ENCODE measurements around the gene STK17B.

The STK17B gene

GRCh38 chr2:196183528-196184231 is 12.3 kb upstream of the STK17B start:
- no peak for DNase-seq

GRCh38 chr2:196183172-196183473 is 11.7 kb upstream of the STK17B start:
- DNase-seq, result no peak

GRCh38 chr2:196182439-196183171 is 11.2 kb upstream of the STK17B start:
- no peak for DNase-seq

GRCh38 chr2:196181484-196181883 is 10.1 kb upstream of the STK17B start:
- peak; percentile 38 for DNase-seq

GRCh38 chr2:196177124-196177523 is 5.7 kb upstream of the STK17B start:
- no peak for DNase-seq

GRCh38 chr2:196176142-196176738 is 4.9 kb upstream of the STK17B start:
- no peak for DNase-seq

GRCh38 chr2:196174404-196174803 is 3.0 kb upstream of the STK17B start:
- DNase-seq, result no peak

- no peak for DNase-seq
Observed at GRCh38 chr2:196173505-196173904, 2.1 kb upstream of the STK17B start.

GRCh38 chr2:196172951-196173350 is 1.6 kb upstream of the STK17B start:
- DNase-seq, result no peak

GRCh38 chr2:196171946-196172345 is 568 bp upstream of the STK17B start:
- no peak for DNase-seq

- no peak for DNase-seq
Observed at GRCh38 chr2:196170606-196171247, 651 bp downstream of the STK17B start.

- no peak for DNase-seq
Observed at GRCh38 chr2:196170213-196170605, 1.2 kb downstream of the STK17B start.

GRCh38 chr2:196169516-196169915 is 1.9 kb downstream of the STK17B start:
- DNase-seq, result no peak

- no peak for DNase-seq
Observed at GRCh38 chr2:196168181-196168580, 3.2 kb downstream of the STK17B start.

- no peak for DNase-seq
Observed at GRCh38 chr2:196167666-196168065, 3.7 kb downstream of the STK17B start.

- no peak for DNase-seq
Observed at GRCh38 chr2:196166876-196167275, 4.5 kb downstream of the STK17B start.

- DNase-seq, result no peak
Observed at GRCh38 chr2:196165016-196165415, 6.4 kb downstream of the STK17B start.

GRCh38 chr2:196163285-196163684 is 8.1 kb downstream of the STK17B start:
- DNase-seq, result no peak

GRCh38 chr2:196162586-196163175 is 8.7 kb downstream of the STK17B start:
- no peak for DNase-seq

GRCh38 chr2:196160946-196161345 is 10.4 kb downstream of the STK17B start:
- DNase-seq, result no peak

GRCh38 chr2:196160101-196160500 is 11.3 kb downstream of the STK17B start:
- DNase-seq, result no peak

- DNase-seq, result no peak
Observed at GRCh38 chr2:196159221-196159892, 12.0 kb downstream of the STK17B start.

GRCh38 chr2:196155575-196155974 is 15.8 kb downstream of the STK17B start:
- DNase-seq, result no peak

All from NCI-H1436 (cell line).